Inferior parietal cortex (tissue), 1 donor: ENCODE data around the gene ATE1.
"Not testable (repeated sequence)": the region's sequence is repeated elsewhere in the genome, so short reads cannot be mapped to it uniquely, and the experiment has no call there.

Source experiments
- DNase-seq: peaks from one replicate; pipeline ENCODE4 v3.0.0-alpha.2; 2016; ENCODE audit errors: extremely low spot score

The ATE1 gene

GRCh38 chr10:121930268-121931085 lies 2.6 kb upstream of the ATE1 start:
- DNase-seq: not testable (repeated sequence)

- DNase-seq: not testable (repeated sequence)
Measured at GRCh38 chr10:121929585-121930267, 1.9 kb upstream of the ATE1 start.

- no peak for DNase-seq
Measured at GRCh38 chr10:121928528-121928884, 675 bp upstream of the ATE1 start.

GRCh38 chr10:121927318-121927840 lies 452 bp downstream of the ATE1 start:
- peak; percentile 48 for DNase-seq

GRCh38 chr10:121926671-121927317 lies 1.0 kb downstream of the ATE1 start:
- peak; percentile 61 for DNase-seq

GRCh38 chr10:121926157-121926556 lies 1.7 kb downstream of the ATE1 start:
- DNase-seq: no peak

- DNase-seq: no peak
Measured at GRCh38 chr10:121921238-121921931, 6.4 kb downstream of the ATE1 start.

GRCh38 chr10:121919666-121920065 lies 8.2 kb downstream of the ATE1 start:
- DNase-seq: no peak

- not testable (repeated sequence) for DNase-seq
Measured at GRCh38 chr10:121918800-121919199, 9.0 kb downstream of the ATE1 start.

- no peak for DNase-seq
Measured at GRCh38 chr10:121914661-121915060, 13.2 kb downstream of the ATE1 start.

- DNase-seq: no peak
Measured at GRCh38 chr10:121911421-121911697, 16.5 kb downstream of the ATE1 start.

GRCh38 chr10:121910673-121911420 lies 17.0 kb downstream of the ATE1 start:
- DNase-seq: peak; percentile 71

- DNase-seq: no peak
Measured at GRCh38 chr10:121904888-121905287, 22.9 kb downstream of the ATE1 start.

- DNase-seq: peak; percentile 86
Measured at GRCh38 chr10:121900443-121901174, 27.2 kb downstream of the ATE1 start.

GRCh38 chr10:121899727-121900126 lies 28.1 kb downstream of the ATE1 start:
- DNase-seq: no peak

GRCh38 chr10:121891103-121891502 lies 36.7 kb downstream of the ATE1 start:
- DNase-seq: no peak

- no peak for DNase-seq
Measured at GRCh38 chr10:121889212-121889611, 38.6 kb downstream of the ATE1 start.

GRCh38 chr10:121886997-121887622 lies 40.7 kb downstream of the ATE1 start:
- DNase-seq: peak; percentile 85

- DNase-seq: no peak
Measured at GRCh38 chr10:121886181-121886580, 41.6 kb downstream of the ATE1 start.

GRCh38 chr10:121880895-121881294 lies 46.9 kb downstream of the ATE1 start:
- DNase-seq: no peak
